Mucosa of descending colon (tissue), 3 donors: ENCODE results near the gene FXN. TPM values are rescaled to one million over a fixed set of nuclear protein-coding genes. Genes with fewer than 3 reads are reported as not detected.

ENCODE experiments used
- ATAC-seq: fragments of 200-7000 bp; cut with Tn5 transposase; one replicate; pipeline ENCODE4 v1.9.1; 2020; ENCODE audit warnings: mild to moderate bottlenecking, moderate library complexity
- DNase-seq, 3 donors: peaks; one replicate each; pipeline ENCODE4 v3.0.0-alpha.2; 2020
- H3K36me3 ChIP-seq: fragments of 200-600 bp; one replicate; pipeline ENCODE4 v1.8.0; 2021; ENCODE audit warnings: low read depth, mild to moderate bottlenecking
- H3K4me1 ChIP-seq: fragments of 200-600 bp; one replicate; pipeline ENCODE4 v1.8.0; 2021; ENCODE audit warnings: low read depth, mild to moderate bottlenecking
- H3K4me3 ChIP-seq: fragments of 200-600 bp; one replicate; pipeline ENCODE4 v1.8.0; 2021; ENCODE audit warnings: mild to moderate bottlenecking
- H3K9me3 ChIP-seq: fragments of 200-600 bp; one replicate; pipeline ENCODE4 v1.8.0; 2021; ENCODE audit warnings: mild to moderate bottlenecking
- CTCF ChIP-seq: fragments of 200-600 bp; IDR thresholded peaks from one replicate; pipeline ENCODE4 v1.8.0; 2022; ENCODE audit warnings: antibody characterized with exemption, mild to moderate bottlenecking
- intact Hi-C, 2 donors: fragments of 100-400 bp; cut with DNase I in 1 of 2; cut with micrococcal nuclease in 1 of 2; formaldehyde crosslinking; loops; one replicate each; pipeline versions ENCODE4 v1.11.0 to v1.11.1; 2022; cut with DNase I, micrococcal nuclease
- total RNA-seq, 3 donors: library from RNA; stranded (reverse); fragmentation: NEBNext Ultra II Directional in 2 of 3; extraction: Animal tissue kit (Norgen Biotek cat#: 25700) in 2 of 3; gene quantifications; one replicate each; pipeline versions ENCODE4 v1.2.1 to v1.2.4, GENCODE V29; 2021 to 2023
- donor health status: DM: no; HTN: no; CAD: no; lungs with moderate emphysema.
- donor health status: DM: no; HTN: no; CAD: no.
- donor health status: DM: no; HTN: yes; CAD: no.

FXN gene
- total RNA-seq, 3 donors from 2014 or later, result 9.3 to 11.0 (median 10.2) TPM

- ATAC-seq (no peak), DNase-seq (no peak)
- Histone ChIP-seq H3K4me3 (no peak overlapping the region), H3K9me3 (no peaks in the 10 kb centered on the region), H3K4me1 (peaks cover 6% of the 10 kb centered on the region), H3K36me3 (no peaks in the 10 kb centered on the region)
- intact Hi-C loops, result no loop called here
- no peak for TF ChIP-seq CTCF
These were observed 101.2 kb downstream of the FXN start for GRCh38 chr9:69136779-69137178.

GRCh38 chr9:69137311-69137710 is 101.8 kb downstream of the FXN start:
- intact Hi-C loops, result no loop called here
- Histone ChIP-seq H3K4me3 (no peak overlapping the region), H3K9me3 (no peaks in the 10 kb centered on the region), H3K4me1 (peaks cover 1% of the 10 kb centered on the region), H3K36me3 (no peaks in the 10 kb centered on the region)
- DNase-seq (no peak), ATAC-seq (no peak)
- no peak for TF ChIP-seq CTCF

- no peaks in the 10 kb centered on the region for H3K9me3 ChIP-seq
- peaks cover 6% of the 10 kb centered on the region for H3K4me1 ChIP-seq
- no peak for TF ChIP-seq CTCF
- ATAC-seq (no peak), DNase-seq (no peak)
- H3K4me3 ChIP-seq, result no peak overlapping the region
- no peaks in the 10 kb centered on the region for H3K36me3 ChIP-seq
- intact Hi-C loops, result no loop called here
These were observed 104.0 kb downstream of the FXN start for GRCh38 chr9:69139596-69139995.

GRCh38 chr9:69140123-69140735 is 104.7 kb downstream of the FXN start:
- no peak for DNase-seq
- H3K4me1 ChIP-seq, result peaks cover 6% of the 10 kb centered on the region

GRCh38 chr9:69141851-69142250 is 106.3 kb downstream of the FXN start:
- TF ChIP-seq CTCF, result no peak
- Histone ChIP-seq H3K4me3 (no peak overlapping the region), H3K9me3 (no peaks in the 10 kb centered on the region), H3K36me3 (no peaks in the 10 kb centered on the region), H3K4me1 (peaks cover 6% of the 10 kb centered on the region)
- no peak for ATAC-seq
- intact Hi-C loops, result no loop called here
- DNase-seq, result no peak

More at GRCh38 chr9:69140123-69140735, 104.7 kb downstream of the FXN start:
- Histone ChIP-seq H3K9me3 (no peaks in the 10 kb centered on the region), H3K36me3 (no peaks in the 10 kb centered on the region), H3K4me3 (no peak overlapping the region)
- ATAC-seq, result no peak
- no peak for TF ChIP-seq CTCF
- intact Hi-C loops, result no loop called here

- intact Hi-C loops, result no loop called here
- no peak for TF ChIP-seq CTCF
- DNase-seq (no peak), ATAC-seq (peak; percentile 86)
- Histone ChIP-seq H3K4me1 (peaks cover 6% of the 10 kb centered on the region), H3K36me3 (no peaks in the 10 kb centered on the region), H3K9me3 (no peaks in the 10 kb centered on the region), H3K4me3 (no peak overlapping the region)
These were observed 107.7 kb downstream of the FXN start for GRCh38 chr9:69143291-69143690.
